Omental fat pad (tissue), 4 donors: ENCODE measurements around the gene FPR2. TPM values are rescaled to one million over a fixed set of nuclear protein-coding genes. Genes with fewer than 3 reads are reported as not detected.

Experiments used
- ATAC-seq: fragments of 150-250 bp; one replicate; pipeline ENCODE4 v1.9.1; 2016; ENCODE audit warnings: mild to moderate bottlenecking, moderate library complexity; ENCODE audit not compliant: low FRiP score
- DNase-seq: peaks from one replicate; pipeline ENCODE4 v3.0.0-alpha.2; 2019; ENCODE audit warnings: low spot score
- CTCF ChIP-seq, 3 donors: fragments of 450-650 bp; IDR thresholded peaks; one replicate each; pipeline ENCODE4 v1.5.1; 2016 to 2017; ENCODE audit warnings: antibody characterized with exemption in 3 of 3, mild to moderate bottlenecking in 3 of 3, moderate library complexity in 2 of 3
- total RNA-seq, 4 donors: library from RNA; depleted of rRNA; stranded (reverse); fragments of >200 nt; gene quantifications; one replicate each; pipeline ENCODE4 v1.1.0, GENCODE V29; 2016

Gene FPR2
- total RNA-seq, result 10 to 100 TPM in 1 of 4 donors, 1 to 10 TPM in 3; 3.1 to 16.2 (median 7.5) TPM

GRCh38 chr19:51760697-51761356 is at the start of gene FPR2:
FPR2 (plus strand) TSS chr19:51761180; CDS start chr19:51768659, 7,479 bp downstream.
- no peak for TF ChIP-seq CTCF (IDR thresholded peaks at IDR 0.05)
- no peak for DNase-seq
- ATAC-seq, result no peak

- ATAC-seq (no peak), DNase-seq (no peak)
- no peak for TF ChIP-seq CTCF (IDR thresholded peaks at IDR 0.05)
Observed at GRCh38 chr19:51711702-51712101, 49.3 kb upstream of the FPR2 start.

GRCh38 chr19:51712461-51713081 is 48.4 kb upstream of the FPR2 start:
- DNase-seq, result no peak
- no peak for TF ChIP-seq CTCF (IDR thresholded peaks at IDR 0.05)
- ATAC-seq, result no peak

- no peak for TF ChIP-seq CTCF (IDR thresholded peaks at IDR 0.05)
- DNase-seq (no peak), ATAC-seq (peak; percentile 0)
Observed at GRCh38 chr19:51713319-51714285, 47.4 kb upstream of the FPR2 start.

GRCh38 chr19:51714848-51715247 is 46.1 kb upstream of the FPR2 start:
- DNase-seq, result no peak
- no peak for TF ChIP-seq CTCF (IDR thresholded peaks at IDR 0.05)
- ATAC-seq, result peak; percentile 5

GRCh38 chr19:51715850-51716249 is 45.1 kb upstream of the FPR2 start:
- ATAC-seq (no peak), DNase-seq (no peak)
- no peak for TF ChIP-seq CTCF (IDR thresholded peaks at IDR 0.05)
